HL-60/S4 treated with retinoic acid at 250 ng/mL for 4 days and 3 days (cell line): ENCODE measurements around the gene MANEAL.

Experiments used
- in situ Hi-C: fragments of 300-500 bp; cut with MboI; formaldehyde crosslinking; loops from 2 replicates; pipeline ENCODE4 v1.7.0; 2022; ENCODE audit warnings: low sequenced_read_pairs

The MANEAL gene

GRCh38 chr1:37782491-37782890, 11.2 kb upstream of the MANEAL start:
- in situ Hi-C loops, result no loop called here

- in situ Hi-C loops, result no loop called here
Observed at GRCh38 chr1:37792943-37793686, 532 bp upstream of the MANEAL start.

GRCh38 chr1:37794372-37795339, 1.0 kb downstream of the MANEAL start:
- in situ Hi-C loops, result no loop called here

- in situ Hi-C loops, result no loop called here
Observed at GRCh38 chr1:37795340-37796125, 1.9 kb downstream of the MANEAL start.

GRCh38 chr1:37797750-37798345, 4.2 kb downstream of the MANEAL start:
- in situ Hi-C loops, result no loop called here

GRCh38 chr1:37802439-37802838, 8.8 kb downstream of the MANEAL start:
- in situ Hi-C loops, result no loop called here

- in situ Hi-C loops, result no loop called here
Observed at GRCh38 chr1:37807220-37807554, 13.5 kb downstream of the MANEAL start.

GRCh38 chr1:37807555-37808368, 14.1 kb downstream of the MANEAL start, which contains the start of the genes C1orf122 and YRDC:
TSS of gene C1orf122 (plus strand) at chr1:37807790. CDS start at chr1:37808405, 615 bp downstream.
TSS of gene YRDC (minus strand) at chr1:37808208. CDS start at chr1:37808180, 28 bp downstream.
- in situ Hi-C loops, result no loop called here

- in situ Hi-C loops, result no loop called here
Observed at GRCh38 chr1:37808369-37809319, 15.0 kb downstream of the MANEAL start.

- in situ Hi-C loops, result no loop called here
Observed at GRCh38 chr1:37809942-37810341, 16.3 kb downstream of the MANEAL start.

GRCh38 chr1:37811027-37811655, 17.5 kb downstream of the MANEAL start:
- in situ Hi-C loops, result no loop called here

GRCh38 chr1:37813529-37814145, 20.0 kb downstream of the MANEAL start:
- in situ Hi-C loops, result no loop called here

- in situ Hi-C loops, result no loop called here
Observed at GRCh38 chr1:37814252-37814651, 20.6 kb downstream of the MANEAL start.

- in situ Hi-C loops, result no loop called here
Observed at GRCh38 chr1:37817481-37817880, 23.8 kb downstream of the MANEAL start.

- in situ Hi-C loops, result no loop called here
Observed at GRCh38 chr1:37821481-37821880, 27.8 kb downstream of the MANEAL start.

GRCh38 chr1:37822906-37823815, 29.5 kb downstream of the MANEAL start:
- in situ Hi-C loops, result no loop called here

GRCh38 chr1:37824001-37824400, 30.4 kb downstream of the MANEAL start:
- in situ Hi-C loops, result no loop called here
